Stimulated activated CD8-positive, alpha-beta memory T cell treated with anti-CD3 and anti-CD28 coated beads, Interleukin-4, amount 100 ng/mL, for 24 hours (primary cell): ENCODE results near the gene ARHGAP33.
"Not testable (repeated sequence)": the region's sequence is repeated elsewhere in the genome, so short reads cannot be mapped to it uniquely, and the experiment has no call there.

ENCODE experiments used
- DNase-seq: peaks from one replicate; pipeline ENCODE4 v3.0.0-alpha.2; 2020; ENCODE audit warnings: low read depth

The ARHGAP33 gene

GRCh38 chr19:35793381-35794165 lies 18.2 kb downstream of the ARHGAP33 start:
- no peak for DNase-seq

DNA sequence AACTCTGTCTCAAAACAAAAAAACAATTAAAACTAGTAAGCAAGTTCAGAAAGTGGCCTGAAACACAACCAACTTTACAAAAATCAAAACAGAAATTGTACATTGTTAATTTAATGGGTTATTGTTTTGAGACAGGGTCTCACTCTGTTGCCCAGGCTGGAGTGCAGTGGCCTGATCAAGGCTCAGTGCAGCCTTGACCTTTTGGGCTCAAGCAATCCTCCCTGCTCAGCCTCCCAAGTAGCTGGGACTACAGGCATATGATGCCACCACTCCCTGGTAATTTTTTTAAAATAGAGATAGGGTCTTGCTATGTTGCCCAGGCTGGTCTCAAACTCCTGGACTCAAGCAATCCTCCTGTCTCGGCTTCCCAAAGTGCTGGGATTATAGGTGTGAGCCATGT lies 20.2 kb downstream of the ARHGAP33 start:
- DNase-seq: not testable (repeated sequence)

- no peak for DNase-seq
These were observed 21.5 kb downstream of the ARHGAP33 start for GRCh38 chr19:35796645-35797542.

- no peak for DNase-seq
These were observed 22.3 kb downstream of the ARHGAP33 start for GRCh38 chr19:35797663-35798062.

DNA sequence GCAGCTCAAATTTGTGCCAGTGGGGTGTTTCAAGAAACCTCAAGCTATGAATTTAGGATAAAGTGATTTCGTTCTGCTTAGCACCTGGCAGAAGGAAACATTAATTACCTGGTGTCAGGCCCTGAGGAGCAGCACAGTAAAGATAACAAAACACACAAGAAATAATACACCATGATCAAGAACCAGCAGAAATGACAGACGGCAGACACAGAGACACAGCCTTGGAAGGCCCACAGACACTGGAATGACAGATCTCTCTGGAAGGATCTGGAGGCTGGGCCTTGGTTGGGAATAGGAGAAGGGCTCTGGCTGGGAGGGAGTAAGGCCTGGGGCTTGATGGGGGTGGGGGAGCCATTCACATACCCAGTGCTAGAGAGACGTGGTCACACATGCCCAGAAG lies 26.5 kb downstream of the ARHGAP33 start:
- DNase-seq: no peak

GRCh38 chr19:35805526-35806102 lies 30.2 kb downstream of the ARHGAP33 start:
- DNase-seq: no peak

DNA sequence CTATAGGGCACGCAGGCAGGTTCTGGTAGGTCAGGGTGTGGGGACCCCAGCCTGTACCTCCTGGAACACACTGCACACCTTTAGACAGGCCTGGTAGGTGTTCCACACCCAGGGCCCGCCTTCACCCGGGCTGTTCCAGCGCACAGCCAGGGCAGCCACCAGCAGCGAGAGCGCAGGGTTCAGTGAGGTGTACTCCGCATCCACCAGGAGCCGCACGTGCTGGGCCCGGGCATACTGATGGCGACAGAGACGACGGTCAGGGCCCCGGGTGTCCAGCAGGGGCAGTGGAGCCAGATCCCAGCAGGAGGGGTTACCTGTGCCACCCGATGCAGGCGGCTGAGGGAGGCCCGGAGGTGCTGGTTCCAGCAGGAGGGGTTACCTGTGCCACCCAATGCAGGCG lies 31.2 kb downstream of the ARHGAP33 start:
- DNase-seq: no peak

GRCh38 chr19:35807633-35808032 lies 32.3 kb downstream of the ARHGAP33 start:
- no peak for DNase-seq

- no peak for DNase-seq
These were observed 36.2 kb downstream of the ARHGAP33 start for GRCh38 chr19:35811317-35812219.

GRCh38 chr19:35812220-35813042 lies 37.1 kb downstream of the ARHGAP33 start, which contains the start of gene PRODH2:
TSS of gene PRODH2 (minus strand) at chr19:35812845. CDS start at chr19:35812805, 40 bp downstream.
- no peak for DNase-seq

- no peak for DNase-seq
These were observed 37.9 kb downstream of the ARHGAP33 start for GRCh38 chr19:35813043-35813890.

GRCh38 chr19:35816262-35816661 lies 40.9 kb downstream of the ARHGAP33 start:
- DNase-seq: no peak

GRCh38 chr19:35816846-35817245 lies 41.5 kb downstream of the ARHGAP33 start:
- no peak for DNase-seq

GRCh38 chr19:35818445-35818844 lies 43.1 kb downstream of the ARHGAP33 start:
- DNase-seq: no peak

GRCh38 chr19:35822579-35822978 lies 47.2 kb downstream of the ARHGAP33 start:
- DNase-seq: no peak

- DNase-seq: no peak
These were observed 48.8 kb downstream of the ARHGAP33 start for GRCh38 chr19:35824150-35824549.

DNA sequence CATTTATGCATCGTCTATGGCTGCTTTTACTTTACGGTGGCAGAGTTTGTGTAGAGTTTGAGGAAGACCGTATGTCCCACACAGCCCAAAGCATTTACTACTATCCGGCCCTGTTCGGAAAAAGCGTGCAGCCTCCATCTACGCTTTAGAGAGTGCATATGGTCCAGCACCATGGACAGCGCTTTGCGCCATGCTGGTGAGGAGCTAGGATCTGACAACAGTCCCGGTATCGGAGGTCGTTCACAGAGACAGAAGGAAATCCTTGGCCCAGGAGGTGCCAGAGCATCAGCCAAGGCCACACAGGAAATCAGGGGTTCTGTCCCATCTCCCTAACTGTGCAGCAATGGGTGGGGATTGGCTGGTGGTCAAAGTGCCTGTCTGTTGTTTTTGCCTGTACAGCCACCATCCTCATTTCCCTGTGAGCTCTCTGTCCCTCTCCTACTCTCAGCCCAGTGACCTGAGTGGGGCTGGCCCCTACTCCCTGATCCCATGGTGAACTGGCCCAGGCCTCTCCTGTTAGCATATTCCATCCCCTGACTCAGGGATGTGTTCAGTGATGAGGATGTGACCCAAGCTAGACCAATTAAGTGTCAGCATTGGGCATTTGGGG lies 53.4 kb downstream of the ARHGAP33 start:
- peak; percentile 12 for DNase-seq

GRCh38 chr19:35830986-35831385 lies 55.6 kb downstream of the ARHGAP33 start:
- no peak for DNase-seq

- DNase-seq: no peak
These were observed 56.7 kb downstream of the ARHGAP33 start for GRCh38 chr19:35832054-35832453.
